ENCODE measurements around the gene SH3BP4.

Gene SH3BP4

GRCh38 chr2:234945339-234945873 is 6.4 kb upstream of the SH3BP4 start:
- no peak for DNase-seq

- no peak for DNase-seq
Observed at GRCh38 chr2:234947556-234947955, 4.3 kb upstream of the SH3BP4 start.

GRCh38 chr2:234949762-234950434 is 1.9 kb upstream of the SH3BP4 start:
- peak; percentile 58 for DNase-seq

GRCh38 chr2:234950435-234950729 is 1.4 kb upstream of the SH3BP4 start:
- no peak for DNase-seq

- DNase-seq, result peak; percentile 41
Observed at GRCh38 chr2:234950730-234951663, 820 bp upstream of the SH3BP4 start.

- DNase-seq, result no peak
Observed at GRCh38 chr2:234952270-234953115, 676 bp downstream of the SH3BP4 start.

GRCh38 chr2:234953116-234954031 is 1.6 kb downstream of the SH3BP4 start:
- no peak for DNase-seq

GRCh38 chr2:234954551-234954992 is 2.8 kb downstream of the SH3BP4 start:
- DNase-seq, result no peak

GRCh38 chr2:234955091-234955591 is 3.3 kb downstream of the SH3BP4 start:
- DNase-seq, result no peak

- no peak for DNase-seq
Observed at GRCh38 chr2:234955971-234956509, 4.2 kb downstream of the SH3BP4 start.

GRCh38 chr2:234957834-234958135 is 6.0 kb downstream of the SH3BP4 start:
- DNase-seq, result no peak

- no peak for DNase-seq
Observed at GRCh38 chr2:234958311-234958710, 6.5 kb downstream of the SH3BP4 start.

GRCh38 chr2:234958746-234959395 is 7.1 kb downstream of the SH3BP4 start:
- DNase-seq, result no peak

GRCh38 chr2:234960175-234961088 is 8.6 kb downstream of the SH3BP4 start:
- no peak for DNase-seq

- no peak for DNase-seq
Observed at GRCh38 chr2:234961784-234962183, 10.0 kb downstream of the SH3BP4 start.

- peak; percentile 30 for DNase-seq
Observed at GRCh38 chr2:234963773-234964615, 12.2 kb downstream of the SH3BP4 start.

- DNase-seq, result no peak
Observed at GRCh38 chr2:234964631-234965461, 13.0 kb downstream of the SH3BP4 start.

GRCh38 chr2:234966340-234966739 is 14.5 kb downstream of the SH3BP4 start:
- DNase-seq, result no peak

Measured in T1000 (cell line).